GM23248 (cell line): Measurements from ENCODE around the gene MADCAM1. TPM values are rescaled to one million over a fixed set of nuclear protein-coding genes. Genes with fewer than 3 reads are reported as not detected.

Source experiments
- DNase-seq: peaks from one replicate; pipeline ENCODE4 v3.0.0-alpha.2; 2015
- H2AFZ ChIP-seq: fragments of 200-600 bp; sonication (generic); 2 replicates; pipeline ENCODE4 v1.6.1; 2016; ENCODE audit warnings: antibody characterized with exemption
- H3F3A ChIP-seq: fragments of 200-600 bp; sonication (generic); 2 replicates; pipeline ENCODE4 v1.6.1; 2016; ENCODE audit warnings: mild to moderate bottlenecking, antibody characterized with exemption, mixed run types; ENCODE audit not compliant: insufficient read depth
- H3K27ac ChIP-seq: fragments of 200-600 bp; sonication (generic); 2 replicates; pipeline ENCODE4 v1.5.1; 2016; ENCODE audit warnings: mild to moderate bottlenecking
- H3K27me3 ChIP-seq: fragments of 200-600 bp; sonication (generic); replicated peaks from 2 replicates; pipeline ENCODE4 v1.6.1; 2016; ENCODE audit warnings: mild to moderate bottlenecking; ENCODE audit not compliant: insufficient read depth
- H3K36me3 ChIP-seq: fragments of 200-600 bp; sonication (generic); 2 replicates; pipeline ENCODE4 v1.6.1; 2016; ENCODE audit warnings: low read depth, mild to moderate bottlenecking
- H3K4me1 ChIP-seq: fragments of 200-600 bp; sonication (generic); 2 replicates; pipeline ENCODE4 v1.6.1; 2016; ENCODE audit warnings: mild to moderate bottlenecking; ENCODE audit not compliant: insufficient read depth
- H3K4me2 ChIP-seq: fragments of 200-600 bp; sonication (generic); one replicate; pipeline ENCODE4 v1.6.1; 2016; ENCODE audit warnings: mild to moderate bottlenecking; ENCODE audit not compliant: unreplicated experiment
- H3K4me3 ChIP-seq: fragments of 200-600 bp; sonication (generic); 2 replicates; pipeline ENCODE4 v1.5.1; 2016; ENCODE audit warnings: mild to moderate bottlenecking
- H3K79me2 ChIP-seq: fragments of 200-600 bp; sonication (generic); 2 replicates; pipeline ENCODE4 v1.6.1; 2016; ENCODE audit warnings: mild to moderate bottlenecking; ENCODE audit not compliant: insufficient read depth
- H3K9ac ChIP-seq: fragments of 200-600 bp; sonication (generic); 2 replicates; pipeline ENCODE4 v1.6.1; 2016; ENCODE audit warnings: mild to moderate bottlenecking
- H3K9me2 ChIP-seq: fragments of 200-600 bp; sonication (generic); 2 replicates; pipeline ENCODE4 v1.6.1; 2016; ENCODE audit warnings: mixed run types, mild to moderate bottlenecking, moderate library complexity; ENCODE audit not compliant: insufficient read depth
- H3K9me3 ChIP-seq: fragments of 200-600 bp; sonication (generic); one replicate; pipeline ENCODE4 v1.6.1; 2017; ENCODE audit warnings: low read depth
- H4K20me1 ChIP-seq: fragments of 200-600 bp; sonication (generic); 2 replicates; pipeline ENCODE4 v1.6.0; 2016; ENCODE audit not compliant: insufficient read depth
- EZH2 ChIP-seq: fragments of 200-600 bp; sonication (generic); IDR thresholded peaks from 2 replicates; pipeline ENCODE4 v1.6.1; 2018; ENCODE audit warnings: antibody characterized with exemption, mild to moderate bottlenecking; ENCODE audit not compliant: insufficient read depth, poor library complexity, severe bottlenecking
- EZH2phosphoT487 ChIP-seq: fragments of 200-600 bp; sonication (generic); IDR thresholded peaks from 2 replicates; pipeline ENCODE4 v1.6.1; 2018; ENCODE audit warnings: antibody characterized with exemption, moderate library complexity, mild to moderate bottlenecking, low read depth; ENCODE audit not compliant: insufficient read depth
- WGBS, 2 experiments: methylation state at CpG; one replicate each; pipeline ENCODE4 v1.1.6; 2015 to 2017; ENCODE audit warnings: low lambda C conversion rate in 2 of 2, low coverage in 1 of 2; ENCODE audit errors: missing lambda C conversion rate in 2 of 2; 5-methylcytosine and 5-hydroxymethylcytosine counted together
- in situ Hi-C: fragments of 300-500 bp; cut with MboI; formaldehyde crosslinking; loops from 2 replicates; pipeline ENCODE4 v1.15.0; 2020
- polyA plus RNA-seq: library from polyadenylated mRNA; unstranded; fragments of >200 nt; fragmentation: Nextera tagmentation; extraction: Ambion mirVana; gene quantifications from 2 replicates; pipeline ENCODE4 v1.2.1, GENCODE V29; 2016
- total RNA-seq: library from RNA; depleted of rRNA; stranded (reverse); fragments of >200 nt; shearing (Covaris generic); gene quantifications from 2 replicates; pipeline ENCODE4 v1.2.3, GENCODE V29; 2014

MADCAM1 gene
- total and polyA plus RNA-seq, 2 experiments from 2014 or later: 0.38 to 0.54 TPM

GRCh38 chr19:506404-507285, 10.4 kb downstream of the MADCAM1 start:
- H3K27me3 ChIP-seq: no peaks in the 10 kb centered on the region
- no peaks in the 10 kb centered on the region for H4K20me1 ChIP-seq
- peaks cover 13% of the 10 kb centered on the region for H3K79me2 ChIP-seq
- H3K9me3 ChIP-seq: no peaks in the 10 kb centered on the region
- no peak for TF ChIP-seq EZH2phosphoT487
- no peak for TF ChIP-seq EZH2
- H3K4me3 ChIP-seq: peak overlapping the region; percentile 84
- no peaks in the 10 kb centered on the region for H3K9me2 ChIP-seq
- H3F3A ChIP-seq: no peaks in the 10 kb centered on the region
- H3K36me3 ChIP-seq: no peaks in the 10 kb centered on the region
- peak; percentile 100 for DNase-seq
- peak overlapping the region; percentile 89 for H3K9ac ChIP-seq
- in situ Hi-C loops: no loop called here
- 5 to 6% methylated on average over 45 to 47 of the region's 48 CpGs for WGBS, 2 experiments
- peak overlapping the region; percentile 96 for H2AFZ ChIP-seq
- peak overlapping the region; percentile 54 for H3K4me2 ChIP-seq
- no peaks in the 10 kb centered on the region; the same call in 1 of the 2 replicates for H3K4me1 ChIP-seq
- H3K27ac ChIP-seq: peak overlapping the region; percentile 70

GRCh38 chr19:507286-508203, 11.3 kb downstream of the MADCAM1 start, which contains the start of gene TPGS1:
Gene TPGS1 (plus strand): TSS chr19:507497. CDS start chr19:507507, 10 bp downstream.
- DNase-seq: peak; percentile 91
- H3K36me3 ChIP-seq: no peaks in the 10 kb centered on the region
- in situ Hi-C loops: no loop called here
- no peaks in the 10 kb centered on the region for H4K20me1 ChIP-seq
- H3K27ac ChIP-seq: peak within 1 kb of the TSS; percentile 70
- no peaks in the 10 kb centered on the region for H3K27me3 ChIP-seq
- H3K4me2 ChIP-seq: peak within 1 kb of the TSS; percentile 91
- peak within 1 kb of the TSS; percentile 84 for H3K4me3 ChIP-seq
- no peaks in the 10 kb centered on the region; the same call in 1 of the 2 replicates for H3K4me1 ChIP-seq
- H3K79me2 ChIP-seq: peaks cover 13% of the 10 kb centered on the region
- no peaks in the 10 kb centered on the region for H3F3A ChIP-seq
- WGBS, 2 experiments: 0 to 1% methylated on average over 64 to 71 of the region's 81 CpGs
- H2AFZ ChIP-seq: peak within 1 kb of the TSS; percentile 96
- peak within 1 kb of the TSS; percentile 89 for H3K9ac ChIP-seq
- no peaks in the 10 kb centered on the region for H3K9me3 ChIP-seq
- TF ChIP-seq EZH2 (no peak), EZH2phosphoT487 (no peak)
- no peaks in the 10 kb centered on the region for H3K9me2 ChIP-seq

GRCh38 chr19:508204-509150, 12.2 kb downstream of the MADCAM1 start:
- peaks cover 13% of the 10 kb centered on the region for H3K79me2 ChIP-seq
- H3K27ac ChIP-seq: no peak overlapping the region
- no peaks in the 10 kb centered on the region for H3K27me3 ChIP-seq
- H4K20me1 ChIP-seq: no peaks in the 10 kb centered on the region
- 50 to 55% methylated on average over 29 to 32 of the region's 32 CpGs for WGBS, 2 experiments
- H3F3A ChIP-seq: no peaks in the 10 kb centered on the region
- in situ Hi-C loops: no loop called here
- TF ChIP-seq EZH2phosphoT487 (no peak), EZH2 (no peak)
- peak overlapping the region; percentile 89 for H3K9ac ChIP-seq
- peak overlapping the region; percentile 91 for H3K4me2 ChIP-seq
- H3K36me3 ChIP-seq: no peaks in the 10 kb centered on the region
- H3K9me2 ChIP-seq: no peaks in the 10 kb centered on the region
- DNase-seq: no peak
- peak overlapping the region; percentile 96; the same call in 1 of the 2 replicates for H2AFZ ChIP-seq
- peak overlapping the region; percentile 84 for H3K4me3 ChIP-seq
- H3K4me1 ChIP-seq: no peaks in the 10 kb centered on the region; the same call in 1 of the 2 replicates
- no peaks in the 10 kb centered on the region for H3K9me3 ChIP-seq
